H1 (cell line): Measurements from ENCODE around the gene ZBTB16. TPM values are rescaled to one million over a fixed set of nuclear protein-coding genes. Genes with fewer than 3 reads are reported as not detected.

ENCODE experiments used
- CTCF ChIA-PET: fragments of 300-600 bp; sonication (Branson Sonifier 250); formaldehyde crosslinking; loops from one replicate; lab custom pipeline; 2021; ENCODE audit not compliant: partially characterized antibody; lab: Charles Lee
- POLR2A ChIA-PET: fragments of 300-600 bp; sonication (Branson Sonifier 250); formaldehyde crosslinking; loops from one replicate; lab custom pipeline; 2021; ENCODE audit warnings: inconsistent platforms; ENCODE audit not compliant: partially characterized antibody; lab: Charles Lee
- DNase-seq, 2 experiments: peaks; one replicate each; pipeline versions ENCODE4 v3.0.0 to v3.0.0-alpha.2; 2010 to 2022; ENCODE audit warnings: low spot score in 2 of 2, low read depth in 1 of 2, mixed read lengths in 1 of 2
- FAIRE-seq: peaks from 2 replicates; lab custom pipeline; 2011; peaks lifted over from hg19 to GRCh38; lab: Jason Lieb, UNC
- H2AFZ ChIP-seq: 2 replicates; pipeline ENCODE4 v1.8.1; 2012; ENCODE audit warnings: low read length, inconsistent platforms
- H2AK5ac ChIP-seq: 2 replicates; pipeline ENCODE4 v1.6.1; 2013; ENCODE audit warnings: low read depth, low read length
- H2BK120ac ChIP-seq: replicated peaks from 2 replicates; pipeline ENCODE3; 2013; ENCODE audit warnings: low read depth, low read length, inconsistent platforms
- H2BK12ac ChIP-seq: 2 replicates; pipeline ENCODE4 v1.6.1; 2013; ENCODE audit warnings: low read depth, low read length
- H2BK15ac ChIP-seq: 2 replicates; pipeline ENCODE4 v1.6.1; 2013; ENCODE audit warnings: low read length
- H2BK20ac ChIP-seq: 2 replicates; pipeline ENCODE4 v1.6.1; 2013; ENCODE audit warnings: low read length
- H2BK5ac ChIP-seq: 2 replicates; pipeline ENCODE4 v1.6.1; 2013; ENCODE audit warnings: low read depth, low read length
- H3K14ac ChIP-seq: 2 replicates; pipeline ENCODE4 v1.6.1; 2013; ENCODE audit warnings: inconsistent platforms; ENCODE audit not compliant: insufficient read length
- H3K18ac ChIP-seq: 2 replicates; pipeline ENCODE4 v1.6.1; 2013; ENCODE audit warnings: low read length; ENCODE audit errors: extremely low read depth
- H3K23ac ChIP-seq: 2 replicates; pipeline ENCODE4 v1.6.1; 2013; ENCODE audit warnings: inconsistent platforms; ENCODE audit not compliant: insufficient read length
- H3K23me2 ChIP-seq: 2 replicates; pipeline ENCODE4 v1.6.1; 2013; ENCODE audit warnings: low read depth, low read length
- H3K27ac ChIP-seq: 2 replicates; pipeline ENCODE4 v1.6.1; 2011; ENCODE audit warnings: low read depth, low read length, inconsistent platforms
- H3K27me3 ChIP-seq, 4 experiments: replicated peaks in 1 of 4; 1 replicate in 1 of 4; 2 replicates in 3 of 4; pipeline versions ENCODE4 v1.6.1 to v1.8.1; 2011 to 2013; ENCODE audit warnings: low read length in 3 of 4, mild to moderate bottlenecking in 3 of 4, inconsistent platforms in 2 of 4, mixed read lengths in 2 of 4, moderate library complexity in 1 of 4; ENCODE audit not compliant: control insufficient read depth in 3 of 4, insufficient read depth in 3 of 4; ENCODE audit errors: extremely low read depth in 1 of 4
- H3K36me3 ChIP-seq, 4 experiments: 2 replicates each; pipeline versions ENCODE4 v1.6.1 to v1.8.1; 2011 to 2013; ENCODE audit warnings: mild to moderate bottlenecking in 4 of 4, low read length in 3 of 4, moderate library complexity in 2 of 4, control low read depth in 1 of 4, inconsistent platforms in 1 of 4; ENCODE audit not compliant: insufficient read depth in 4 of 4, control insufficient read depth in 2 of 4
- H3K4ac ChIP-seq: replicated peaks from 2 replicates; pipeline ENCODE3; 2013; ENCODE audit warnings: low read length, low read depth, mixed read lengths, inconsistent platforms; ENCODE audit not compliant: insufficient read length
- H3K4me1 ChIP-seq, 4 experiments: replicated peaks in 1 of 4; 1 replicate in 1 of 4; 2 replicates in 3 of 4; pipeline versions ENCODE4 v1.6.1 to v1.8.1; 2011 to 2013; ENCODE audit warnings: low read length in 3 of 4, inconsistent platforms in 2 of 4, mixed read lengths in 1 of 4; ENCODE audit not compliant: insufficient read depth in 4 of 4, control insufficient read depth in 3 of 4
- H3K4me2 ChIP-seq, 2 experiments: 2 replicates each; pipeline versions ENCODE4 v1.6.1 to v1.8.1; 2011 to 2013; ENCODE audit warnings: low read depth in 2 of 2, low read length in 2 of 2, control low read depth in 1 of 2, inconsistent platforms in 1 of 2, mild to moderate bottlenecking in 1 of 2; ENCODE audit not compliant: insufficient read depth in 1 of 2
- H3K4me3 ChIP-seq, 4 experiments: fragments of 200-600, 300-600 bp in 1 of 4; sonication (generic), shearing (Covaris generic), sonication (Bioruptor Twin) in 1 of 4; 2 replicates each; pipeline versions ENCODE4 v1.5.1 to v1.8.1; 2011 to 2016; ENCODE audit warnings: low read length in 4 of 4, low read depth in 3 of 4, control low read depth in 2 of 4, inconsistent platforms in 2 of 4, mild to moderate bottlenecking in 2 of 4, mixed read lengths in 1 of 4, moderate library complexity in 1 of 4; ENCODE audit not compliant: insufficient read depth in 2 of 4; ENCODE audit errors: extremely low read depth in 1 of 4
- H3K56ac ChIP-seq: replicated peaks from 2 replicates; pipeline ENCODE3; 2013; ENCODE audit warnings: low read depth, mild to moderate bottlenecking, mixed read lengths, low read length, inconsistent platforms; ENCODE audit not compliant: insufficient read length
- H3K79me1 ChIP-seq: 2 replicates; pipeline ENCODE4 v1.6.1; 2013; ENCODE audit warnings: low read depth, low read length, control low read depth
- H3K79me2 ChIP-seq, 2 experiments: 2 replicates each; pipeline versions ENCODE4 v1.6.1 to v1.8.1; 2012 to 2013; ENCODE audit warnings: low read length in 2 of 2, mild to moderate bottlenecking in 2 of 2, inconsistent platforms in 1 of 2; ENCODE audit not compliant: insufficient read depth in 2 of 2, control insufficient read depth in 1 of 2
- H3K9ac ChIP-seq, 4 experiments: replicated peaks in 1 of 4; 1 replicate in 1 of 4; 2 replicates in 3 of 4; pipeline versions ENCODE4 v1.6.1 to v1.8.1; 2011 to 2013; ENCODE audit warnings: low read depth in 3 of 4, low read length in 3 of 4, control low read depth in 2 of 4, mild to moderate bottlenecking in 2 of 4, moderate library complexity in 2 of 4, inconsistent platforms in 1 of 4; ENCODE audit errors: extremely low read depth in 1 of 4
- H3K9me3 ChIP-seq, 2 experiments: 2 replicates each; pipeline versions ENCODE4 v1.6.1 to v1.8.1; 2012 to 2013; ENCODE audit warnings: mild to moderate bottlenecking in 2 of 2, moderate library complexity in 2 of 2, control low read depth in 1 of 2, inconsistent platforms in 1 of 2, low read depth in 1 of 2, low read length in 1 of 2, mixed read lengths in 1 of 2; ENCODE audit not compliant: insufficient read depth in 2 of 2
- H4K20me1 ChIP-seq, 2 experiments: replicated peaks in 1 of 2; 2 replicates each; pipeline versions ENCODE3 to v1.8.1; 2011 to 2013; ENCODE audit warnings: inconsistent platforms in 2 of 2, low read length in 2 of 2, mild to moderate bottlenecking in 1 of 2; ENCODE audit not compliant: insufficient read depth in 2 of 2, control insufficient read depth in 1 of 2
- H4K5ac ChIP-seq: 2 replicates; pipeline ENCODE4 v1.6.1; 2013; ENCODE audit warnings: low read length, low read depth, mixed read lengths, inconsistent platforms; ENCODE audit not compliant: insufficient read length
- H4K8ac ChIP-seq: 2 replicates; pipeline ENCODE4 v1.8.0; 2013; ENCODE audit warnings: mild to moderate bottlenecking, moderate library complexity, low read length, inconsistent platforms; ENCODE audit not compliant: insufficient read depth; ENCODE audit errors: extremely low read depth
- H4K91ac ChIP-seq: replicated peaks from 2 replicates; pipeline ENCODE3; 2013; ENCODE audit warnings: low read length, mixed read lengths, inconsistent platforms; ENCODE audit not compliant: insufficient read length
- BRCA1 ChIP-seq: IDR thresholded peaks from 2 replicates; pipeline ENCODE4 v1.6.1; 2012; ENCODE audit warnings: low read depth, low read length, improper control_type of control experiment
- CHD1 ChIP-seq: IDR thresholded peaks from 2 replicates; pipeline ENCODE4 v1.6.1; 2012; ENCODE audit warnings: low read depth, low read length, improper control_type of control experiment
- CREB1 ChIP-seq: IDR thresholded peaks from 2 replicates; pipeline ENCODE4 v1.6.1; 2012; ENCODE audit warnings: inconsistent platforms
- EZH2 ChIP-seq: fragments of 200-600 bp; sonication (generic); IDR thresholded peaks from 2 replicates; pipeline ENCODE4 v1.7.1; 2012; ENCODE audit warnings: low read depth, mild to moderate bottlenecking, moderate library complexity, low read length, inconsistent platforms; ENCODE audit not compliant: severe bottlenecking
- GABPA ChIP-seq: IDR thresholded peaks from 2 replicates; pipeline ENCODE4 v1.6.1; 2011; ENCODE audit warnings: mild to moderate bottlenecking, low read length, moderate library complexity, borderline replicate concordance; ENCODE audit not compliant: insufficient read depth
- JUND ChIP-seq: IDR thresholded peaks from 2 replicates; pipeline ENCODE4 v1.6.1; 2011; ENCODE audit warnings: mild to moderate bottlenecking, improper control_type of control experiment, low read length
- NANOG ChIP-seq: IDR thresholded peaks from 2 replicates; pipeline ENCODE4 v1.6.1; 2011; ENCODE audit warnings: low read length, low read depth, mild to moderate bottlenecking, inconsistent platforms; ENCODE audit not compliant: insufficient read depth, poor library complexity, severe bottlenecking
- POLR2A ChIP-seq, 2 experiments: IDR thresholded peaks; 1 replicate in 1 of 2; 2 replicates in 1 of 2; pipeline ENCODE4 v1.6.1; 2011; ENCODE audit warnings: low read depth in 2 of 2, low read length in 2 of 2, mild to moderate bottlenecking in 2 of 2; ENCODE audit errors: control extremely low read depth in 1 of 2
- POLR2AphosphoS5 ChIP-seq: IDR thresholded peaks from 2 replicates; pipeline ENCODE4 v1.6.1; 2011; ENCODE audit warnings: low read depth, low read length
- POU5F1 ChIP-seq: IDR thresholded peaks from 2 replicates; pipeline ENCODE4 v1.6.1; 2011; ENCODE audit warnings: low read depth, mild to moderate bottlenecking, low read length, moderate library complexity
- RAD21 ChIP-seq, 2 experiments: IDR thresholded peaks in 1 of 2; conservative IDR thresholded peaks in 1 of 2; 2 replicates each; pipeline ENCODE4 v1.6.1; 2011; ENCODE audit warnings: low read depth in 2 of 2, low read length in 2 of 2, improper control_type of control experiment in 1 of 2, inconsistent platforms in 1 of 2, mild to moderate bottlenecking in 1 of 2, moderate library complexity in 1 of 2
- SIRT6 ChIP-seq: IDR thresholded peaks from one replicate; pipeline ENCODE4 v1.7.1; 2012; ENCODE audit warnings: low read length, inconsistent platforms
- TCF12 ChIP-seq: IDR thresholded peaks from 2 replicates; pipeline ENCODE4 v1.6.1; 2011; ENCODE audit warnings: low read depth, mild to moderate bottlenecking, low read length
- YY1 ChIP-seq: IDR thresholded peaks from 2 replicates; pipeline ENCODE4 v1.6.1; 2011; ENCODE audit warnings: low read depth, mild to moderate bottlenecking, low read length
- WGBS, 2 experiments: shearing (Covaris generic) in 1 of 2; methylation state at CpG; one replicate each; pipeline versions ENCODE4 v1.1.6 to v1.1.7; 2013 to 2015; ENCODE audit warnings: low lambda C conversion rate in 2 of 2, mixed read lengths in 2 of 2, inconsistent platforms in 1 of 2, low coverage in 1 of 2, missing lambda C conversion rate in 1 of 2; ENCODE audit not compliant: insufficient replicate concordance in 2 of 2, insufficient coverage in 1 of 2, insufficient read length in 1 of 2; ENCODE audit errors: extremely low coverage in 1 of 2, missing lambda C conversion rate in 1 of 2; 5-methylcytosine and 5-hydroxymethylcytosine counted together
- polyA plus RNA-seq, 7 experiments: library from polyadenylated mRNA; depleted of rRNA in 3 of 7; stranded (reverse) in 5 of 7; unstranded in 2 of 7; fragments of >200 nt in 5 of 7; fragments of 200-250 nt in 2 of 7; gene quantifications; 1 replicate in 5 of 7; 2 replicates in 1 of 7; 4 replicates in 1 of 7; pipeline versions ENCODE4 v1.2.1 to v1.2.3, GENCODE V29; 2011 to 2013; ENCODE audit warnings: missing spikeins in 2 of 7, mixed read lengths in 2 of 7
- total RNA-seq: library from RNA; stranded (reverse); fragmentation: NEBNext Ultra II Directional; extraction: Animal tissue kit (Norgen Biotek cat#: 25700); gene quantifications from 2 replicates; pipeline ENCODE4 v1.2.1, GENCODE V29; 2021
- TF ChIP-seq, protein P1 (sequence below): IDR thresholded peaks from 2 replicates; pipeline ENCODE4 v1.6.1; 2011; ENCODE audit warnings: low read length, improper control_type of control experiment

Gene ZBTB16
- total and polyA plus RNA-seq, 2 of the 8 experiments (the other 6 are each of a cell fraction or from before 2014, with no cell fraction given): 0.12 to 0.61 TPM

- H4K8ac ChIP-seq: no peak overlapping the region
- no peak overlapping the region for H2BK5ac ChIP-seq
- ChIA-PET POLR2A (no interaction called here), CTCF (interaction anchor here (0.6 to 1.5 kb wide), 3 partner anchors 8 to 1028 kb away, joined by 3 read pairs; no protein-coding TSS in a partner anchor)
- H3K4me1 ChIP-seq: peaks cover 0 to 6% (median under 1%) of the 10 kb centered on the region in 4 experiments; a peak in 4 of 7 replicates
- no peak overlapping the region for H3K4ac ChIP-seq
- H3K23me2 ChIP-seq: no peaks in the 10 kb centered on the region
- H3K56ac ChIP-seq: no peak overlapping the region
- H4K91ac ChIP-seq: no peak overlapping the region
- no peak overlapping the region for H3K14ac ChIP-seq
- H3K79me2 ChIP-seq: no peaks in the 10 kb centered on the region
- H4K5ac ChIP-seq: no peak overlapping the region
- DNase-seq (no peak), FAIRE-seq (no peak)
- no peak overlapping the region for H2BK20ac ChIP-seq
- H2BK15ac ChIP-seq: no peak overlapping the region
- 92% methylated on average over 4 of the region's 4 CpGs; no CpG with 5 or more reads in 1 of the 2 experiments for WGBS, 2 experiments
- no peak overlapping the region for H3K27ac ChIP-seq
- H2BK120ac ChIP-seq: no peak overlapping the region
- no peak overlapping the region for H2BK12ac ChIP-seq
- no peak overlapping the region for H3K23ac ChIP-seq
- H3K9me3 ChIP-seq: no peaks in the 10 kb centered on the region
- H3K36me3 ChIP-seq: no peaks in the 10 kb centered on the region
- no peaks in the 10 kb centered on the region for H3K27me3 ChIP-seq
- H3K9ac ChIP-seq: no peak overlapping the region
- H3K18ac ChIP-seq: no peak overlapping the region
- H3K79me1 ChIP-seq: no peaks in the 10 kb centered on the region
- no peak overlapping the region for H3K4me2 ChIP-seq
- no peak overlapping the region for H3K4me3 ChIP-seq
- no peak overlapping the region for H2AK5ac ChIP-seq
- no peak overlapping the region for H2AFZ ChIP-seq
- no peaks in the 10 kb centered on the region for H4K20me1 ChIP-seq
- TF ChIP-seq NANOG (no peak), EZH2 (no peak), SIRT6 (no peak), YY1 (no peak), RAD21 (IDR thresholded peaks at IDR 0.05 in 1 of 2, conservative IDR thresholded peaks at IDR 0.05 in 1 of 2; ENCODE audit: low read depth in 2 of 2, low read length in 2 of 2) (no peak), BRCA1 (no peak), POLR2AphosphoS5 (no peak), CREB1 (no peak), POLR2A (IDR thresholded peaks at IDR 0.05; ENCODE audit: control extremely low read depth in 1 of 2, low read depth in 2 of 2, low read length in 2 of 2) (no peak), TCF12 (no peak), POU5F1 (no peak), JUND (no peak), GABPA (no peak), CHD1 (no peak)
- TF ChIP-seq, protein P1, sequence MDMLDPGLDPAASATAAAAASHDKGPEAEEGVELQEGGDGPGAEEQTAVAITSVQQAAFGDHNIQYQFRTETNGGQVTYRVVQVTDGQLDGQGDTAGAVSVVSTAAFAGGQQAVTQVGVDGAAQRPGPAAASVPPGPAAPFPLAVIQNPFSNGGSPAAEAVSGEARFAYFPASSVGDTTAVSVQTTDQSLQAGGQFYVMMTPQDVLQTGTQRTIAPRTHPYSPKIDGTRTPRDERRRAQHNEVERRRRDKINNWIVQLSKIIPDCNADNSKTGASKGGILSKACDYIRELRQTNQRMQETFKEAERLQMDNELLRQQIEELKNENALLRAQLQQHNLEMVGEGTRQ: no peak
These were observed 78.9 kb downstream of the ZBTB16 start for GRCh38 chr11:114138411-114138810.
